Measurements from ENCODE around the gene RRP15. TPM values are rescaled to one million over a fixed set of nuclear protein-coding genes. Genes with fewer than 3 reads are reported as not detected.

RRP15 gene
- polyA plus RNA-seq, 3 donors = 1.3 to 8.2 (median 3.8) TPM

- no peak overlapping the region for H3K27ac ChIP-seq (ENCODE audit: low read depth, low read length)
- WGBS, 3 donors = 39 to 50% (median 49%) methylated on average over 7 of the region's 7 CpGs
These were observed 65.0 kb downstream of the RRP15 start for GRCh38 chr1:218350035-218350525.

DNA sequence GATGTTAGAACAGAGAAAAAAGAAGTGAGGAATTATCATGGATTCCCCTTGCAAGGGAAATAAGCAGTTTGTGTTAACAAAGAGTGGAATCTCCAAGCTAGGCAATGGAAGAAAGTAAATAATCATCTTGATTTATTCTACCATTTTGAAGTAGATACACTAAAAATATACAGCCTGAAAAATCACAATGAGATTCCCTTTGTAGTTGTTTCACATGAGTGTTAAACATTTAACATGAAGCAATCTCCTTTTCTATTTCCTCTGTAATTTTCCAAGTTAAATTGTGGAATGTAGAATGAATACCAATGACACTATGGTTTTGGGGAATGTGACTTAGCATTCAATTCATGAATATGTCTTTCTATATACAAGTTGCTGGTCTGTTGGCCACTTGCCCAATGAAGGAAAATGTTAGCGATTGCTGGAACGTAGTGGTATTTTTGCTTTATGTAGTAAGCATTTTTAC lies 65.7 kb downstream of the RRP15 start:
- WGBS, 3 donors = 6 to 47% (median 16%) methylated on average over 2 of the region's 2 CpGs

GRCh38 chr1:218351391-218352074 lies 66.4 kb downstream of the RRP15 start:
- H3K27ac ChIP-seq (ENCODE audit: low read depth, low read length) = no peak overlapping the region
- 9 to 56% (median 17%) methylated on average over 10 of the region's 10 CpGs for WGBS, 3 donors

More for the DNA sequence above, 65.7 kb downstream of the RRP15 start:
- H3K27ac ChIP-seq (ENCODE audit: low read depth, low read length) = no peak overlapping the region

GRCh38 chr1:218352075-218352438 lies 67.0 kb downstream of the RRP15 start:
- WGBS, 3 donors = 86 to 93% (median 91%) methylated on average over 8 of the region's 8 CpGs

DNA sequence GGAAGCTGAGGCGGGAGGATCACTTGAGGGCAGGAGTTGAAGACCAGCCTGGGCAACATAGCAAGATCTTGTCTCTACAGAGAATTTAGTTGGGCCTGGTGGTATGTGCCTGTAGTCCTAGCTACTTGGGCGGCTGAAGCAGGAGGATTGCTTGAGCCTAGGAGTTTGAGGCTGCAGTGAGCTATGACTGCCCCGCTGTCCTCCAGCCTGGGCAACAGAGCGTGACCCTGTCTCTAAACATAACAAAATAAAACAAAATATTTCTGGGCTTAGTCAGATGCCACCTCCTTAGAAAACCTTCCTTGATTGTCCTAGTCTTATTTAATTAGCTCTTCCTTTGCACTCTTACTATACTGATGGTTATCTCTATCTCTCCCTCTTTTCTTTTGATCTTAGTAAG lies 68.6 kb downstream of the RRP15 start:
- 80 to 97% (median 97%) methylated on average over 4 of the region's 4 CpGs for WGBS, 3 donors

More at GRCh38 chr1:218352075-218352438, 67.0 kb downstream of the RRP15 start:
- no peak overlapping the region for H3K27ac ChIP-seq (ENCODE audit: low read depth, low read length)

DNA sequence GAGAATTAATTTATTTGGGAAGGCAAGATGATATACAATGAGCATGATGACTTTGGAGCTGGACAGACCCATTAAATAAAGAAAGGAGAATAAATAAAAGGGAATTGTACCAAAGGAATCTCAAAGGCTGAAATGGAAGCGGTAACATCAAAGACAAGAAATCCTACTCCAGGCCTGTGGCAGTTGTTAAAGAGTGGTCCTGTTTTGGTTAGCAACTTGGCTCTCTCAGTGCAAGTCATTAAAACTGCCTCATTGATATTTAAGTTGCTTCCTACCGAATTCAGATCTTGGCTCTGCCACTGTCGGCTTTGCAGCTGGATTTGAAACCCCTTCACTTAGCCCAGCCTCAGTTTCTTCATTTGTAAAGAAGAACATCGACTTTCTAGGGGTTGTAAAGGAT lies 70.2 kb downstream of the RRP15 start:
- WGBS, 3 donors = 77 to 90% (median 87%) methylated on average over 4 of the region's 4 CpGs
- no peak overlapping the region for H3K27ac ChIP-seq (ENCODE audit: low read depth, low read length)

More for the DNA sequence above, 68.6 kb downstream of the RRP15 start:
- H3K27ac ChIP-seq (ENCODE audit: low read depth, low read length) = no peak overlapping the region

- WGBS, 3 donors = 67 to 87% (median 84%) methylated on average over 10 of the region's 10 CpGs
- no peak overlapping the region for H3K27ac ChIP-seq (ENCODE audit: low read depth, low read length)
These were observed 72.3 kb downstream of the RRP15 start for GRCh38 chr1:218357211-218357892.

GRCh38 chr1:218357893-218358232 lies 72.8 kb downstream of the RRP15 start:
- no peak overlapping the region for H3K27ac ChIP-seq (ENCODE audit: low read depth, low read length)
- WGBS, 3 donors = 44 to 66% (median 60%) methylated on average over 3 of the region's 3 CpGs

GRCh38 chr1:218361298-218362065 lies 76.4 kb downstream of the RRP15 start:
- no peak overlapping the region for H3K27ac ChIP-seq (ENCODE audit: low read depth, low read length)
- WGBS, 3 donors = 68 to 76% (median 72%) methylated on average over 7 of the region's 7 CpGs

DNA sequence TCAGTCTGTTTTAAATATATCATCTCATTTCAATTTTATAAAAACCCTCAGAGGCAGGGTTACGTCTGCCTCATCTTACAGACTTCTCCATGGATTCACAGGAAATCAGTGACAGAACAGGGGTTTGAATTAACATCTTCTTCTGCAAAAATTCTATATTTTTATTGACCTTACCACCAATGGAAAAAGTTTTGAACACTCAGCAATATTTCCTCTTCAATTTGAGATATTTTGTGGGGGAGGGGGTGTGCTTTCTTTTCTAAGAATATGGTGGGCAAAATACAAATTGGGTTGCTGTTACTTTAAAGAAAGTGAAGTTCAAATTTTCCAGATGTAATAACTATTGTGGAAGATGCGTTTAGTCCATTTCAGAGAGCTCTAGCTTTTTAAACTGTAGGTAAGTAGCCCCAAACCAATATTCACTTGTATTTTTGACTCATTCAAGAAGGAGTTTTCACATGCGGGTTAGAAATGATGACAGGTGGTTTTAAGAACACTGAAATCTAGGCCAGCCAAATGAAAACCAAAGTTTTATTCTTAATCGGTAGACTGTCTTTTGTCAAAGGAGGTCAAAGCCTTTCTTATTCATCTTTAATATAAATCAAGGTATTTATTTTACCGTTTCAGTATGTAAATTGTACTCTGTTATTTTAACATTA lies 77.5 kb downstream of the RRP15 start:
- 85 to 89% (median 89%) methylated on average over 5 of the region's 5 CpGs for WGBS, 3 donors
- no peak overlapping the region for H3K27ac ChIP-seq (ENCODE audit: low read depth, low read length)

- H3K27ac ChIP-seq (ENCODE audit: low read depth, low read length) = no peak overlapping the region
- WGBS, 3 donors = 59 to 91% (median 82%) methylated on average over 1 of the region's 1 CpG
These were observed 78.0 kb downstream of the RRP15 start for GRCh38 chr1:218363141-218363540.

GRCh38 chr1:218364028-218364710 lies 79.1 kb downstream of the RRP15 start:
- 49 to 74% (median 71%) methylated on average over 8 of the region's 8 CpGs for WGBS, 3 donors
- no peak overlapping the region for H3K27ac ChIP-seq (ENCODE audit: low read depth, low read length)

GRCh38 chr1:218365226-218365999 lies 80.3 kb downstream of the RRP15 start:
- no peak overlapping the region for H3K27ac ChIP-seq (ENCODE audit: low read depth, low read length)

GRCh38 chr1:218366322-218367052 lies 81.4 kb downstream of the RRP15 start:
- no peak overlapping the region for H3K27ac ChIP-seq (ENCODE audit: low read depth, low read length)
- WGBS, 3 donors = 63 to 86% (median 85%) methylated on average over 5 of the region's 5 CpGs

More at GRCh38 chr1:218365226-218365999, 80.3 kb downstream of the RRP15 start:
- WGBS, 3 donors = 81 to 88% (median 82%) methylated on average over 15 of the region's 15 CpGs

DNA sequence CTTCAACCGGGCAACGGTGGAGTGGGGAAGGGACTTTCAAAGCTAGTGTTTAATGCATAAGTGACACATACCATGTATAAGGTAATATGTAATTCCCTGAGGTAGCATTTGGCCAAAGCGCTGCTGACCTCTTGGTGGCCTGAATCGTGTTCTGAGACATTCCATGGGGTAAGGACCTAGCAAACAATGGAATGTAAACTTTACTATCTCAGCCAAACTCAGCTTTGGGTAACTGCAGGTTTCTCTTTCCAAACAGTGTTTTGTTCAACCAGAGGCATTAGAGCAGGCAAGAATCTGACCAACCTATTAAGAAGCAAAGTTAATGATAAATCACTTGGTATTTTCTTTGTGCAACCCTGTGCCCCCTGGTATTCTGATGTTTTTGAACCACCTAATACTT lies 82.0 kb downstream of the RRP15 start:
- 22 to 69% (median 65%) methylated on average over 4 of the region's 4 CpGs for WGBS, 3 donors
- H3K27ac ChIP-seq (ENCODE audit: low read depth, low read length) = no peak overlapping the region

DNA sequence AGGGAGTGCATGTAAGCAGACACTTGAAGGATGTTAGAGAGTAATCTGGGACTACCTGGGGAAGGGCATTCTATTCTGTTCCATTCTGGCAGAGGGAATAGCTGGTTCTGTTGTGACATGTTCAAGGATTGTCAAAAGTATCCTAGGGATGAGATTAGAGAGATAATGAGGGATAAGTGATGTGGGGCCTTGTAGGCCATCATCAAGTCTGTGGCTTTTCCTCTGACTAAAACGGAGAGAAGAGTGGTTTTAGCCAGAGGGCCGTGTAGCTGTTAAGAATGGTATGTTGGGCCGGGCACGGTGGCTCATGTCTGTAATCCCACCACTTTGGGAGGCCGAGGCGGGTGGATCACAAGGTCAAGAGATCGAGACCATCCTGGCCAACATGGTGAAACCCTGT lies 83.6 kb downstream of the RRP15 start:
- WGBS, 3 donors = 94 to 97% (median 94%) methylated on average over 7 of the region's 7 CpGs
- H3K27ac ChIP-seq (ENCODE audit: low read depth, low read length) = no peak overlapping the region
